Measurements from ENCODE around the gene CCDC157.
A peak's percentile ranks its signal among the peaks of the same experiment; 100 is the strongest.

The CCDC157 gene

DNA sequence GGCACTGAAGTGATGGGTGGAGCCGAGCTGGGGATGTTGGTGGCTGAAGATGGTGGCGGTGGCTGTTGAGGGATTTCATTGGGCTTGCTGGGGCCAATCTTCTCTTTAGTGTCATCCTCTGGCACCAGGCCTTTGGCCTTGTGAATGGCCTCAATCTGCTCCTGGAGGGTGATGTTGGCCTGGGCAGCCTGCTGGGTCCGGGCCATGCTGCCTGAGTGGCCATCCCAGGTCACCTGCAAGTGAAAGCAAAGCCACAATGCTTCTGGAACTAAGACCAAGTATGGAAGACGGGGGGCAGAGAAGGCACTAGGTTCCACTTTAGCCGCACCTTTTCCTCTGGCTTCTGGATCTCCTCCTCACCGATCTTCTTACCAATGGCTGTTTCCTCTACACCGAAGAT is 18.0 kb upstream of the CCDC157 start:
- peaks cover 99 to 100% (median 100%) of the 10 kb centered on the region in 11 experiments for H3K36me3 ChIP-seq
- no peak overlapping the region for H3K27ac ChIP-seq
- no peaks in the 10 kb centered on the region for H3K27me3 ChIP-seq
- H4K20me1 ChIP-seq = peaks cover 0 to 93% (median 35%) of the 10 kb centered on the region in 11 experiments; a peak in 19 of 22 replicates
- H3K9ac ChIP-seq = no peak overlapping the region
- H3K4me2 ChIP-seq = no peak overlapping the region
- no peak overlapping the region for H3K4me3 ChIP-seq
- TF ChIP-seq Cebpa-rat (IDR thresholded peaks at IDR 0.05) = no peak
- no peaks in the 10 kb centered on the region for H3K4me1 ChIP-seq
- H3K9me3 ChIP-seq (replicated peaks in 1 of 11) = no peaks in the 10 kb centered on the region

DNA sequence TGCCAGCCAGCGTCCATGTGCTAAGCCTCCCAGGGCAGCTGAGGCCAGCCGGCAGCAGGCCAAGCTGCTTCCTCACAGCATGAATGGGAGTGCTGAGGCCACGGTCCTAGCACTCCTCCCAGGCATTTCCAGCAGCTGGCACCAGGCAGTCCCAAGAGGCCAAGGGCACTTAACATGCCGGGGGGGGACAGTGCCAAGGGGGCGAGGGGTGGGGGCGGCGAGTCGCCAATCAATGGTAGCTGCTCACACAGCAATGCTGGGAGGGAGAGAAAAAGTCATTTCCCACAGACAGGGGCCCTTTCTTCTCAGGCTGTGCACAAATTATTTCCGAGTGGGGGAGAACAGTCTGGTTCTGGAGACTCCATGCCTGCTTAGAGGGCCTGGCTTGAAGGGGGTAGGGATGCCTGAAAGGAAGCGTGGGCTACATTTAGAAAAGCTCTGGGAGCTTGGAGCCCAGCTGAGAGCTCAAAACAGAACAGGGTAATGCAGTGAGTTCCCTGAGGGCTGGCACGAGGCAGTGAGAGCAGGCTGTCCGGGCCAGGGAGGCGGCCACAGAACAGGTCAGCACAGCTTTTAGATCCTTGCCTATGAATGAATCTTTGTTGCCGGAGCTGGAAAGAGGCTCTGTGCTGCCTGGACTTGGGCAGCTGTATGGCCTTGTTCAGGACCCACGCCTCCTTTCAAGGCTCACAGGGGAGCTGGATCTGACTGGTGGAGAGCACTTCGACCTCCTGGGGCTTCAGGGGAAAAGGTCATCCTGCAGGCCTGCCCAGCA is 15.7 kb upstream of the CCDC157 start:
- Histone ChIP-seq H3K4me1 (no peaks in the 10 kb centered on the region), H3K27me3 (no peaks in the 10 kb centered on the region), H3K4me3 (no peak overlapping the region), H3K36me3 (peaks cover 99 to 100% (median 100%) of the 10 kb centered on the region in 11 experiments), H4K20me1 (peaks cover 6 to 93% (median 39%) of the 10 kb centered on the region in 11 experiments; a peak in 21 of 22 replicates), H3K9ac (no peak overlapping the region), H3K27ac (no peak overlapping the region), H3K4me2 (no peak overlapping the region), H3K9me3 (replicated peaks in 1 of 11) (no peaks in the 10 kb centered on the region)
- no peak for TF ChIP-seq Cebpa-rat (IDR thresholded peaks at IDR 0.05)

DNA sequence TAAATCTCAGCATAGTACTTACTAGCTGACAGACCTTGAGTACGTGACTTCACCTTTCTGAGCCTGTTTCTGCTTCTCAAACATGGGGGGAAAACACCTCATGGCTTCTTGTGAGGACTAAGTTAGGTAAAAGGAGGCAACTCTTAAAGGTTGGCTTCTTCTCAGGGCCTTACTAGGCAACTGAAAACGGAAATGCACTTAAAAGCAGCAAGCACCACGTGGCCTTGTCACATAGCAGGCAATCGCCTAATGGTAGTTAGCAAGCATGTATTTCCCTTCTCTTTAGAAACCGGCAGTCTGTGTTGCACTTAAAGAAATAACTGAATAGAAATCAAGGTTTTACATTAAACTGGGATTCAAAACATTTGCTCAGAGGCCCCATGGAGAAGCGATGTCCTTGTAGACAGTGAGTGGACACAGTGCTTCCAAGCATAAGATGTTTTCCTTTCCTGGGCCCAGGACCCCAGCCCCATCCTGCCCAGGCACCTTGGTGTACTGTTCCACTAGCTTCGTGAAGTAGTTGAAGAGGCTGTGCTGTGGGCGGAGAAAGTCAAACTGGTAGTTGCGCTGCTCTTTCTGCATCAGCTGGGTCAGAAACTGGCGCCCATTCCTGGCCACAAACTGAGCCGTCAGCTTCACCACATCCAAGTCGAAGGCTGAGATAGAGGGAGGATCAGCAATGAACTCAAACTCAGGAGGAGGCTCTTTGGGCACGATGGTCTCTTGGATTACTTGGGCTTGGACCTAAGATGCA is 12.2 kb upstream of the CCDC157 start:
- Histone ChIP-seq H3K36me3 (peaks cover 99 to 100% (median 100%) of the 10 kb centered on the region in 11 experiments), H3K4me3 (no peak overlapping the region), H3K9me3 (replicated peaks in 1 of 11) (no peaks in the 10 kb centered on the region), H3K4me1 (peaks cover 0 to 12% (median 0%) of the 10 kb centered on the region in 10 experiments; a peak in 3 of 20 replicates), H3K27me3 (no peaks in the 10 kb centered on the region), H4K20me1 (peaks cover 40 to 94% (median 64%) of the 10 kb centered on the region in 11 experiments; a peak in 21 of 22 replicates), H3K9ac (no peak overlapping the region; a peak in 1 of 22 replicates), H3K4me2 (no peak overlapping the region), H3K27ac (no peak overlapping the region)
- no peak for TF ChIP-seq Cebpa-rat (IDR thresholded peaks at IDR 0.05)

DNA sequence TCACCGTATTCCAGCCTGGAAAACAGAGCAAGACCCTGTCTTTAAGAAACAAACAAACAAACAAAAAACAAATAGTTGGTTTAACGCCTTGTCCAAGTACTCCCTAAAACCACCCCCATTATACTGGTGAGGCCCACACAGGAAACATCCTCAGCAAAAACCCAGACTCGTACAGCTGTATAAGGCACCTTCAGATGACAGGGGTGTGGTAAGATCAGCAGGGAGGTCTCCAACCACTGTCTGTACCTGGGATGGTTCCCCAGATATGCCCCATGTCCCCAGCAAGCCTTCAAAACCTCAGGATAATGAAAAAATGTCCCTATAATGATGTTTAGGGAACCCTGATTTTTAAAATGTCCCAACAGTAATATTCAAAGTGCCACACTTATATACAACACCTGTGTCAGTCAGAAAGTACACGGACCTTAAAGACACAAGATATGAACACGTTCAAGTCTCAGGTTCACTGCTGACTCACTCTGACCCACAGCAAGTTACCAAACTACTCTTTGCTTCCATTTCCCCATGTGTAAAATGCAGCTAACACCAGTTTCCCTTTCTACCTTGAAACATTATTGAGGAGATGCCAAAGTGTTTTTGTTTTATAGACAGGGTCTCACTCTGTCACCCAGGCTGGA is 9.4 kb upstream of the CCDC157 start:
- Histone ChIP-seq H3K4me2 (no peak overlapping the region), H3K36me3 (peaks cover 100% of the 10 kb centered on the region in 11 experiments), H3K9me3 (replicated peaks in 1 of 11) (no peaks in the 10 kb centered on the region), H3K27ac (no peak overlapping the region), H3K9ac (no peak overlapping the region; a peak in 1 of 22 replicates), H3K4me1 (peaks cover 0 to 15% (median 12%) of the 10 kb centered on the region in 10 experiments; a peak in 15 of 20 replicates), H3K4me3 (no peak overlapping the region), H3K27me3 (no peaks in the 10 kb centered on the region), H4K20me1 (peaks cover 67 to 98% (median 92%) of the 10 kb centered on the region in 11 experiments; a peak in 21 of 22 replicates)
- no peak for TF ChIP-seq Cebpa-rat (IDR thresholded peaks at IDR 0.05)

GRCh38 chr22:30348404-30348803 is 8.4 kb upstream of the CCDC157 start:
- H4K20me1 ChIP-seq = peaks cover 74 to 99% (median 92%) of the 10 kb centered on the region in 11 experiments; a peak in 21 of 22 replicates

DNA sequence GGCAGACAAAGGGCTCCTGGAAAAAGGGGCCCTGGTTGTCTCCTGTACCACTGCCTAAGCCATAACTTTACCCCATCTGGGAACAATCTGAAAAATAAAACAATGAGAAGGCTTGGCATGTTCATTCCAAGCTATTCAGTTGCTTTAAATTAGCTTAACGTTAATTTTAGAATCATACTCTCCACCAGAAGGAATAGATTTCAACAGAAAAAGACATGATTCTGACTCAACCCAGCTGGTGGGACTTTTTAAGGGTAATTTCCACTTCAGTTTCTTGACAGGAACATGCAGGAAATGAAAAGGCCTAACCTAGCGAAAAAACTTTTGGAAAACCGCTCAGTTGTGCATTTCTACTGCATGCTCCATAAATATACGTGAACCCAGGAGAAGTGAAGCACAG is 8.0 kb upstream of the CCDC157 start:
- H3K4me3 ChIP-seq = no peak overlapping the region
- H3K36me3 ChIP-seq = peaks cover 96 to 100% (median 97%) of the 10 kb centered on the region in 11 experiments
- peak overlapping the region in 2 of 11 experiments; percentile 0 to 52; a peak in 2 of 22 replicates for H3K9ac ChIP-seq
- peaks cover 0 to 17% (median 12%) of the 10 kb centered on the region in 10 experiments; a peak in 16 of 20 replicates for H3K4me1 ChIP-seq
- H3K9me3 ChIP-seq (replicated peaks in 1 of 11) = no peaks in the 10 kb centered on the region
- no peaks in the 10 kb centered on the region for H3K27me3 ChIP-seq
- no peak overlapping the region for H3K27ac ChIP-seq
- H4K20me1 ChIP-seq = peaks cover 74 to 99% (median 93%) of the 10 kb centered on the region in 11 experiments
- TF ChIP-seq Cebpa-rat (IDR thresholded peaks at IDR 0.05) = no peak
- H3K4me2 ChIP-seq = no peak overlapping the region

More at GRCh38 chr22:30348404-30348803, 8.4 kb upstream of the CCDC157 start:
- H3K9me3 ChIP-seq (replicated peaks in 1 of 11) = no peaks in the 10 kb centered on the region
- peaks cover 97 to 100% (median 98%) of the 10 kb centered on the region in 11 experiments for H3K36me3 ChIP-seq
- peaks cover 0 to 15% (median 12%) of the 10 kb centered on the region in 10 experiments; a peak in 15 of 20 replicates for H3K4me1 ChIP-seq
- no peaks in the 10 kb centered on the region for H3K27me3 ChIP-seq
- TF ChIP-seq Cebpa-rat (IDR thresholded peaks at IDR 0.05) = no peak
- peak overlapping the region in 3 of 11 experiments; percentile 10 to 52 (median 39); a peak in 4 of 22 replicates for H3K9ac ChIP-seq
- H3K4me3 ChIP-seq = no peak overlapping the region
- no peak overlapping the region for H3K4me2 ChIP-seq
- no peak overlapping the region; a peak in 1 of 22 replicates for H3K27ac ChIP-seq

DNA sequence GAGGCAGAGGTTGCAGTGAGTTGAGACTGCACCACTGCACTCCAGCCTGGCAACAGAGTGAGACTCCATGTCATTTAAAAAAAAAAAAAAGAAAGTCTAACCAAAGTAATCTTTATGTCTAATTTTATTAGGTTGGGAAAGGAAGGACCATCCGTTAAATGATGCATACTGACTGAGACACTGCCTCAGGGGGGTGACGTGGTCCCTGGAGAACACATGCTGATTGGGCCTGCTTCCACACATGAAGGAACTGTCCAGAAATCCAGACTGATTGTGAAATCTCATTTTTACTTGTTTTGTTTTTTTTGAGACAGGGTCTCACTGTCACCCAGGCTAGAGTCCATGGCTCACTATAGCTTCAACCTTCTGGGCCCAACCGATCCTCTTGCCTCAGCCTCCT is 5.6 kb upstream of the CCDC157 start:
- peak in 2 of 11 experiments; percentile 15 to 35; a peak in 1 of 22 replicates for TF ChIP-seq Cebpa-rat (IDR thresholded peaks at IDR 0.05)
- H3K4me2 ChIP-seq = peak overlapping the region in 4 of 11 experiments; percentile 19 to 35 (median 29); a peak in 6 of 22 replicates
- no peaks in the 10 kb centered on the region for H3K9me3 ChIP-seq (replicated peaks in 1 of 11)
- peaks cover 17 to 37% (median 32%) of the 10 kb centered on the region in 10 experiments for H3K4me1 ChIP-seq
- H4K20me1 ChIP-seq = peaks cover 88 to 99% (median 97%) of the 10 kb centered on the region in 11 experiments
- H3K9ac ChIP-seq = peak overlapping the region in 2 of 11 experiments; percentile 23 to 51; a peak in 1 of 22 replicates
- H3K36me3 ChIP-seq = peaks cover 78 to 87% (median 82%) of the 10 kb centered on the region in 11 experiments
- no peak overlapping the region for H3K4me3 ChIP-seq
- H3K27ac ChIP-seq = peak overlapping the region in 1 of 11 experiments; percentile 2; a peak in 1 of 22 replicates
- no peaks in the 10 kb centered on the region for H3K27me3 ChIP-seq

DNA sequence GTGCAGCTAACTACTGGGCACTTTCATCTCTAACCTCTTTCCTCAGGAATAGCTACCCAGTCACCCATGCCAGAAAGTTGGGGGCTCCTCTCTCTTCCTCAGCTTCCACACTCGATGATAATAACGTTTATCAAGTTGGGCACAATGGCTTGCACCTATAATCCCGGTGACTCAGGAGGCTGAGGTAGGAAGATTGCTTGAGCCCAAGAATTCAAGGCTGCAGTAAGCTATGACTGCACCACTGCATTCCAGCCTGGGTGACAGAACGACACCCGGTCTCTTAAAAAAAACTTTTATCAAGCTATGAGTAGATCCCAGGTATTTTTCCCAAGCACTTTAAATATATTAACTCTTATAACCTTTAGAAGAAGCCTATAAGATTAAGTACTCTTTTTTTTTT is 2.2 kb upstream of the CCDC157 start:
- H3K36me3 ChIP-seq = peaks cover 43 to 52% (median 48%) of the 10 kb centered on the region in 11 experiments
- H3K4me3 ChIP-seq = peak overlapping the region in 7 of 10 experiments; percentile 85 to 99 (median 91); a peak in 7 of 20 replicates
- peaks cover 28 to 57% (median 37%) of the 10 kb centered on the region in 10 experiments for H3K4me1 ChIP-seq
- peak overlapping the region; percentile 85 to 97 (median 93) for H3K4me2 ChIP-seq
- H3K9ac ChIP-seq = peak overlapping the region in 10 of 11 experiments; percentile 2 to 95 (median 92); a peak in 8 of 22 replicates
- H3K27me3 ChIP-seq = peaks cover 0 to 15% (median 10%) of the 10 kb centered on the region in 11 experiments; a peak in 12 of 22 replicates
- peaks cover 56 to 67% (median 64%) of the 10 kb centered on the region in 11 experiments for H4K20me1 ChIP-seq
- no peak overlapping the region for H3K27ac ChIP-seq
- H3K9me3 ChIP-seq (replicated peaks in 1 of 11) = no peaks in the 10 kb centered on the region
- TF ChIP-seq Cebpa-rat (IDR thresholded peaks at IDR 0.05) = no peak

Measured in BLaER1 treated with 17β-estradiol and CSF1 and Interleukin-3, amounts not matched to agents 10 nM and 100 nM (cell line).